ENCODE results near the gene FER1L5. TPM values are rescaled to one million over a fixed set of nuclear protein-coding genes. Genes with fewer than 3 reads are reported as not detected.
"Not testable (repeated sequence)": the region's sequence is repeated elsewhere in the genome, so short reads cannot be mapped to it uniquely, and the experiment has no call there.

FER1L5 gene
- total RNA-seq, 1 donor from 2014 or later: 0.05 TPM

GRCh38 chr2:96651793-96652192, 9.2 kb downstream of the FER1L5 start:
- Histone ChIP-seq H3K4me3 (no peak overlapping the region), H3K27me3 (ENCODE audit: low read depth) (no peaks in the 10 kb centered on the region), H3K36me3 (no peaks in the 10 kb centered on the region), H3K27ac (replicated peaks) (no peak overlapping the region), H3K4me1 (no peaks in the 10 kb centered on the region), H3K9me3 (replicated peaks) (no peaks in the 10 kb centered on the region)
- no peak for TF ChIP-seq CTCF (IDR thresholded peaks at IDR 0.05; ENCODE audit: borderline replicate concordance)
- no peak for DNase-seq
- intact Hi-C loops (cut with micrococcal nuclease): no loop called here

GRCh38 chr2:96654791-96655190, 12.2 kb downstream of the FER1L5 start:
- H3K27me3 ChIP-seq (ENCODE audit: low read depth); intact Hi-C loops (cut with micrococcal nuclease); H3K4me1 ChIP-seq; H3K9me3 ChIP-seq (replicated peaks); H3K27ac ChIP-seq (replicated peaks); H3K4me3 ChIP-seq; DNase-seq; H3K36me3 ChIP-seq: not testable (repeated sequence)

- intact Hi-C loops (cut with micrococcal nuclease): no loop called here
- H3K4me1 ChIP-seq: no peaks in the 10 kb centered on the region
- H3K27ac ChIP-seq (replicated peaks): no peak overlapping the region
- H3K4me3 ChIP-seq: no peak overlapping the region
- H3K27me3 ChIP-seq (ENCODE audit: low read depth): no peaks in the 10 kb centered on the region
- H3K36me3 ChIP-seq: no peaks in the 10 kb centered on the region
- DNase-seq: no peak
- TF ChIP-seq CTCF (IDR thresholded peaks at IDR 0.05; ENCODE audit: borderline replicate concordance): no peak
- no peaks in the 10 kb centered on the region for H3K9me3 ChIP-seq (replicated peaks)
Measured at GRCh38 chr2:96655526-96655925, 13.0 kb downstream of the FER1L5 start.

GRCh38 chr2:96656540-96656939, 14.0 kb downstream of the FER1L5 start:
- no peak overlapping the region for H3K4me3 ChIP-seq
- no peaks in the 10 kb centered on the region for H3K27me3 ChIP-seq (ENCODE audit: low read depth)
- H3K9me3 ChIP-seq (replicated peaks): no peaks in the 10 kb centered on the region
- H3K4me1 ChIP-seq: no peaks in the 10 kb centered on the region
- no peak overlapping the region for H3K27ac ChIP-seq (replicated peaks)
- TF ChIP-seq CTCF (IDR thresholded peaks at IDR 0.05; ENCODE audit: borderline replicate concordance): no peak
- no peaks in the 10 kb centered on the region for H3K36me3 ChIP-seq
- intact Hi-C loops (cut with micrococcal nuclease): no loop called here
- DNase-seq: no peak

- DNase-seq: no peak
- Histone ChIP-seq H3K36me3 (no peaks in the 10 kb centered on the region), H3K9me3 (replicated peaks) (peaks cover 12% of the 10 kb centered on the region), H3K27me3 (ENCODE audit: low read depth) (no peaks in the 10 kb centered on the region), H3K27ac (replicated peaks) (no peak overlapping the region), H3K4me1 (peaks cover 13% of the 10 kb centered on the region), H3K4me3 (no peak overlapping the region)
- no peak for TF ChIP-seq CTCF (IDR thresholded peaks at IDR 0.05; ENCODE audit: borderline replicate concordance)
- intact Hi-C loops (cut with micrococcal nuclease): no loop called here
Measured at GRCh38 chr2:96661324-96661723, 18.8 kb downstream of the FER1L5 start.

GRCh38 chr2:96662360-96662759, 19.8 kb downstream of the FER1L5 start:
- H3K9me3 ChIP-seq (replicated peaks): peaks cover 12% of the 10 kb centered on the region
- no peak overlapping the region for H3K4me3 ChIP-seq
- no peak for TF ChIP-seq CTCF (IDR thresholded peaks at IDR 0.05; ENCODE audit: borderline replicate concordance)
- no peak overlapping the region for H3K27ac ChIP-seq (replicated peaks)
- H3K27me3 ChIP-seq (ENCODE audit: low read depth): no peaks in the 10 kb centered on the region
- peaks cover 13% of the 10 kb centered on the region for H3K4me1 ChIP-seq
- no peak for DNase-seq
- H3K36me3 ChIP-seq: no peaks in the 10 kb centered on the region
- intact Hi-C loops (cut with micrococcal nuclease): no loop called here

Measured in left ventricle myocardium inferior (tissue), 1 donor.